Measurements from ENCODE around the gene TPK1. TPM values are rescaled to one million over a fixed set of nuclear protein-coding genes. Genes with fewer than 3 reads are reported as not detected.
"Not testable (repeated sequence)": the region's sequence is repeated elsewhere in the genome, so short reads cannot be mapped to it uniquely, and the experiment has no call there.

Gene TPK1
- total and polyA plus RNA-seq, 2 donors, result 6.7 to 7.4 TPM

DNA sequence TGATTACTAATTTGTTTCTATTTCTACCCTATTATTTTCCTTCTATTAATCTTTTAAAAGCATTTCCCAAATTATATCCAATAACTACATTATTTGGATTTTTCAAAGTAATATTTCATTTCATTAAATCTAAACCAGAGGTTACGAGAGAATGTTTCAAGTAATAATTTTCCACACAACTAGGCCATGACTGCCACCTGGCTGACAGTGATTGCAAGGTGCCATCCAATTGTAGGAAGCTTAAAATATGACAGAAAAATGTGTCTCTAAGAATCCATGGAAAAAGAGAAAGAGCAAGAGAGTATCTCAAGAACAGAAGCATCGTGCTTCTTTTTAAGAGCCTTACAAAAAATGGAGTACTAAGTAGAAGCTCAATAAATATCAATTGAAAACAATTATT is 48.7 kb downstream of the TPK1 start:
- no peaks in the 10 kb centered on the region for H3K9me3 ChIP-seq (ENCODE audit: control insufficient read depth in 2 of 2, insufficient read depth in 1 of 2, low read length in 1 of 2)
- DNase-seq (ENCODE audit: low read depth in 6 of 9, low spot score in 9 of 9), result no peak
- H3K27ac ChIP-seq (ENCODE audit: low read depth in 1 of 2, low read length in 1 of 2), result no peak overlapping the region
- H3K27me3 ChIP-seq (ENCODE audit: control insufficient read depth in 2 of 2, insufficient read depth in 1 of 2, low read length in 1 of 2), result no peaks in the 10 kb centered on the region
- WGBS, result 96% methylated on average over 2 of the region's 2 CpGs
- no peaks in the 10 kb centered on the region for H3K4me1 ChIP-seq (ENCODE audit: control insufficient read depth in 2 of 2, insufficient read depth in 2 of 2, low read length in 2 of 2)
- no peak overlapping the region for H3K4me3 ChIP-seq (ENCODE audit: low read length in 2 of 2)
- no peaks in the 10 kb centered on the region for H3K36me3 ChIP-seq (ENCODE audit: control insufficient read depth in 2 of 2, insufficient read depth in 2 of 2, low read length in 1 of 2)

DNA sequence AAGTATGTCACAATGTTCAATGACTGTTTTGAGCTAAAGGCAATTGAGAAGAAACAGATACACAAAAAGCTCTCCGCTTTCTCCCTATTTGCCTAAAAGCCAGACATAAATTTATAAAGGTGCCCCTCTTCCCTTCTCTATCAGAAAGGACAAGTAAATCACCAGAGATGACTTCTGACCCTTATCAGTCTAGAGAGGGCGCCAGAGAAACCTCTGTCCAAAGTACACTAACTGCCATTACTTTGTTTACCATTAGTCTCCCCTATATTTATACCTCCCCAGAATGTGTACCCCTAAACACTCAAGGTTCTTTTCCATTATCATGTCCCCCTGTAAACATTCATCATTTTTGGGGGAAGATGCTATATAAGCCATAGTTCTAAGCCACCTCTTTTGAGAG is 49.3 kb downstream of the TPK1 start:
- DNase-seq (ENCODE audit: low read depth in 6 of 9, low spot score in 9 of 9), result no peak
- no peaks in the 10 kb centered on the region for H3K9me3 ChIP-seq (ENCODE audit: control insufficient read depth in 2 of 2, insufficient read depth in 1 of 2, low read length in 1 of 2)
- 94% methylated on average over 2 of the region's 2 CpGs for WGBS
- no peak overlapping the region for H3K27ac ChIP-seq (ENCODE audit: low read depth in 1 of 2, low read length in 1 of 2)
- no peaks in the 10 kb centered on the region for H3K36me3 ChIP-seq (ENCODE audit: control insufficient read depth in 2 of 2, insufficient read depth in 2 of 2, low read length in 1 of 2)
- no peak overlapping the region for H3K4me3 ChIP-seq (ENCODE audit: low read length in 2 of 2)
- no peaks in the 10 kb centered on the region for H3K4me1 ChIP-seq (ENCODE audit: control insufficient read depth in 2 of 2, insufficient read depth in 2 of 2, low read length in 2 of 2)
- H3K27me3 ChIP-seq (ENCODE audit: control insufficient read depth in 2 of 2, insufficient read depth in 1 of 2, low read length in 1 of 2), result no peaks in the 10 kb centered on the region

DNA sequence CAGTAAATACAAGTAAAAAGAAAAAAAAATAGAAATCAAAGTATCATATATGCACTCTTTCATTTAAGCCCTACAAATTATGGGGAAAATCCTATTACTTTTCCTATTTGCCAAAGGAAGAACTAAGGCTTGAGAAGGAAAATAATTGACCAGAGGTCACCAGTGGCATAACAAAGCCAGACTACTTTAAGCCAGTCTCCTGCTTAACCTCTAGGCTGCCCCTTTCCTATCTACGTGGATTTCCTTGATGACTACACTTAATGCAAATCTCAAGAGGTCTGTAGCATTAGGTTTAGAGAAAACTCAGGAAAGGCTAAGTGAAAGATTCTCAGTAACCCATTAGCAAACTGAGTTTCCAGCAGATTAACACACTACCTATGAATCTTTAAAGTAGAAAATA is 49.8 kb downstream of the TPK1 start:
- no peak overlapping the region for H3K4me3 ChIP-seq (ENCODE audit: low read length in 2 of 2)
- DNase-seq (ENCODE audit: low read depth in 6 of 9, low spot score in 9 of 9), result no peak
- 91% methylated on average over 1 of the region's 1 CpG for WGBS

DNA sequence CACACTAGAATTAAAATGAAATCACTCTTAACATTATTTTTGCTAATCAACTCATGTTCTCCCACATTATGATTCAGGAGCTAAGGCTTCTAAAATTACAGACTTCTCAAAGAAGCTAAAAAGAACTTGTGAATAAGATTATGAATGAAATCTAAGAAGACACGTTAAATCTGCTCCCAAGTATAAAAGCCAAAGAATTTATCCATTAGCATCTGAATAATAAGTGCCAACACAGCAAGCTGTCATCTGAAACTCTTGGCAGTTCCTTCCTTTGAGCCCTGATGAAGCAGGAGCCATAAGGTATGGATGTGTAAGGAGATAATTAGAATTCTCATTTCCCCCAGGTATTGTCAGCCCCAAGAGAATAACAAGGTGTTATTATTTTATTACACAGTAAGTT is 50.3 kb downstream of the TPK1 start:
- Histone ChIP-seq H3K4me3 (ENCODE audit: low read length in 2 of 2) (no peak overlapping the region), H3K27me3 (ENCODE audit: control insufficient read depth in 2 of 2, insufficient read depth in 1 of 2, low read length in 1 of 2) (no peaks in the 10 kb centered on the region), H3K9me3 (ENCODE audit: control insufficient read depth in 2 of 2, insufficient read depth in 1 of 2, low read length in 1 of 2) (no peaks in the 10 kb centered on the region), H3K36me3 (ENCODE audit: control insufficient read depth in 2 of 2, insufficient read depth in 2 of 2, low read length in 1 of 2) (no peaks in the 10 kb centered on the region), H3K27ac (ENCODE audit: low read depth in 1 of 2, low read length in 1 of 2) (no peak overlapping the region), H3K4me1 (ENCODE audit: control insufficient read depth in 2 of 2, insufficient read depth in 2 of 2, low read length in 2 of 2) (no peaks in the 10 kb centered on the region)
- WGBS, result 94% methylated on average over 1 of the region's 1 CpG
- DNase-seq (ENCODE audit: low read depth in 6 of 9, low spot score in 9 of 9), result no peak

More for the DNA sequence above, 49.8 kb downstream of the TPK1 start:
- Histone ChIP-seq H3K9me3 (ENCODE audit: control insufficient read depth in 2 of 2, insufficient read depth in 1 of 2, low read length in 1 of 2) (no peaks in the 10 kb centered on the region), H3K27ac (ENCODE audit: low read depth in 1 of 2, low read length in 1 of 2) (no peak overlapping the region), H3K4me1 (ENCODE audit: control insufficient read depth in 2 of 2, insufficient read depth in 2 of 2, low read length in 2 of 2) (no peaks in the 10 kb centered on the region), H3K36me3 (ENCODE audit: control insufficient read depth in 2 of 2, insufficient read depth in 2 of 2, low read length in 1 of 2) (no peaks in the 10 kb centered on the region), H3K27me3 (ENCODE audit: control insufficient read depth in 2 of 2, insufficient read depth in 1 of 2, low read length in 1 of 2) (no peaks in the 10 kb centered on the region)

DNA sequence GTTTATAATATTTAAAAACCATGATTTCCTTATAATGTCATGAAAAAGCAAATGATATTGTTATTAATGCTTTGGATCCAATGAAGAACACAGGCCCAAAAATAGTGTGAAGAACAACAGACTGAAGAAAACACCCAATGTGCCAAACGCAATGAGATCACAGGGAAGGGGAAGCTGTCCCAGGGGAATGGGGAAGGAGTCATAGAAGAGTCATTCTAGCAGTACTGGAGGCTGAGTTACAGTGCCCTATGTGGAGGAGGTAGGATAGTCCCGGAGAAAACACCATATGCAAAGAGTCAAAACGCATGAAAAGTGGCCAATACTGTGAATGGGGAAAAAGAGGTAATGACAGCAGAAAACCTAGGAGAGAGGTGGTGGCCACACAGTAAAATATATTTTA is 50.9 kb downstream of the TPK1 start:
- Histone ChIP-seq H3K27ac (ENCODE audit: low read depth in 1 of 2, low read length in 1 of 2) (no peak overlapping the region), H3K4me1 (ENCODE audit: control insufficient read depth in 2 of 2, insufficient read depth in 2 of 2, low read length in 2 of 2) (no peaks in the 10 kb centered on the region), H3K9me3 (ENCODE audit: control insufficient read depth in 2 of 2, insufficient read depth in 1 of 2, low read length in 1 of 2) (no peaks in the 10 kb centered on the region), H3K4me3 (ENCODE audit: low read length in 2 of 2) (no peak overlapping the region), H3K36me3 (ENCODE audit: control insufficient read depth in 2 of 2, insufficient read depth in 2 of 2, low read length in 1 of 2) (no peaks in the 10 kb centered on the region), H3K27me3 (ENCODE audit: control insufficient read depth in 2 of 2, insufficient read depth in 1 of 2, low read length in 1 of 2) (no peaks in the 10 kb centered on the region)
- DNase-seq (ENCODE audit: low read depth in 6 of 9, low spot score in 9 of 9), result no peak
- 93% methylated on average over 3 of the region's 3 CpGs for WGBS

DNA sequence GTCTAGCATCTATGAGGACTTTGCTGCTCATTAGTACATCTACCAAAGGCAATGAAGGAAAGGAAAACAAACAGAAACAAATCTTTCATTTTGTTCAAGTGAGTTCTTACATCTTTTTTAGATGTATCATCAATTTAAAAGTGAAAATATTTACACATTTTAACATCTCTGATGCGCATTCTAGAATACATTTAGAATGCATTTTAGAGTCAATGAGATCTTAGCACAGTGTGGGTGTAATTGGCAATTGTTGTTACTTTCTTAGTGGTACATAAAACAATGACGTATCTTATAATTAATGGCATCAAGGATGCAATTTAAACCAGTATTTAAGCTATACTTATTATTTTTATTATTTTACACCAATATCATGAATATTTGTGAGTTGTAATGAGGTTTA is 51.4 kb downstream of the TPK1 start:
- WGBS, result 98% methylated on average over 2 of the region's 2 CpGs
- H3K27me3 ChIP-seq (ENCODE audit: control insufficient read depth in 2 of 2, insufficient read depth in 1 of 2, low read length in 1 of 2), result no peaks in the 10 kb centered on the region
- DNase-seq (ENCODE audit: low read depth in 6 of 9, low spot score in 9 of 9), result no peak
- no peak overlapping the region for H3K27ac ChIP-seq (ENCODE audit: low read depth in 1 of 2, low read length in 1 of 2)
- H3K36me3 ChIP-seq (ENCODE audit: control insufficient read depth in 2 of 2, insufficient read depth in 2 of 2, low read length in 1 of 2), result no peaks in the 10 kb centered on the region
- H3K4me3 ChIP-seq (ENCODE audit: low read length in 2 of 2), result no peak overlapping the region
- H3K9me3 ChIP-seq (ENCODE audit: control insufficient read depth in 2 of 2, insufficient read depth in 1 of 2, low read length in 1 of 2), result no peaks in the 10 kb centered on the region
- no peaks in the 10 kb centered on the region for H3K4me1 ChIP-seq (ENCODE audit: control insufficient read depth in 2 of 2, insufficient read depth in 2 of 2, low read length in 2 of 2)

DNA sequence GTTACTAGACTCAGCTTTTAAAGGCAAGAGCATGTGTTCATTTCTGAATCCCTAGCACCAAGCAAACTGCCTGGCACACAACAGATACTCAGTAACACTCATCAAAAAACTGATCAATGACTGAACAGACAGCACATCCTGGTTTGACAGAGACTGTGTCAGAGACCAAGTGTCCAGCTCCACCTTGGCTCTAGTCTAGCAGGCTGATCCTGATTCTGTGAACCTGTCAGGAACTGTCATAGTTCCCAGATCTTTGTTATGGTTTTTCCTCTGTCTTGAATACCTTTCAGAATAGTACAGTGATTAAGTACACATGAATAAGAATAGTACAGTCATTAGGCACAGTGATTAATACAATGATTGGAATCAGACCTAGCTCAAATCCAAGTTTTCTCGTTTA is 53.0 kb downstream of the TPK1 start:
- no peaks in the 10 kb centered on the region for H3K36me3 ChIP-seq (ENCODE audit: control insufficient read depth in 2 of 2, insufficient read depth in 2 of 2, low read length in 1 of 2)
- 0% methylated on average over 1 of the region's 1 CpG for WGBS
- H3K4me3 ChIP-seq (ENCODE audit: low read length in 2 of 2), result no peak overlapping the region
- H3K27ac ChIP-seq (ENCODE audit: low read depth in 1 of 2, low read length in 1 of 2), result no peak overlapping the region
- no peaks in the 10 kb centered on the region for H3K4me1 ChIP-seq (ENCODE audit: control insufficient read depth in 2 of 2, insufficient read depth in 2 of 2, low read length in 2 of 2)
- no peak for DNase-seq (ENCODE audit: low read depth in 6 of 9, low spot score in 9 of 9)
- H3K27me3 ChIP-seq (ENCODE audit: control insufficient read depth in 2 of 2, insufficient read depth in 1 of 2, low read length in 1 of 2), result no peaks in the 10 kb centered on the region
- no peaks in the 10 kb centered on the region for H3K9me3 ChIP-seq (ENCODE audit: control insufficient read depth in 2 of 2, insufficient read depth in 1 of 2, low read length in 1 of 2)

DNA sequence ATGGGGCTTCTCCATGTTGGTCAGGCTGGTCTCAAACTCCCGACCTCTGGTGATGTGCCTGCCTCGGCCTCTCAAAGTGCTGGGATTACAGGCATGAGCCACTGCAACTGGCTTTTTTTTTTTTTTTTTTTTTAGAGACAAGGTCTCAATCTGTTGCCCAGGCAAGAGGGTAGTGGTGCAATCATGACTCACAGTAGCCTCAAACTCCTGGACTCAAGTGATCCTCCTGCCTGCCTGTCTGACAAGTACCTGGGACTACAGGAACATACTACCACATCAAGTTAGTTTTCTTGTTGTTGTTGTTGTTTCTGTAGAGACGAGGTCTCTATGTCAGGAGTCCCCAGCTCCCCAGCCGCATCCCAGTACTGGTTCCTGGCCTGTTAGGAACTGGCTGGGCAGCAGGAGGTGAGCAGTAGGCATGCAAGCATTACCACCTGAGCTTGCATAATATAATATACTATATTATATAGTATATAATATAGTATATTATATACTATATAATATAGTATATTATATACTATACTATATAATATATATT is 55.7 kb downstream of the TPK1 start:
- no peak for DNase-seq (ENCODE audit: low read depth in 6 of 9, low spot score in 9 of 9)
- Histone ChIP-seq H3K27ac (ENCODE audit: low read depth in 1 of 2, low read length in 1 of 2) (no peak overlapping the region), H3K36me3 (ENCODE audit: control insufficient read depth in 2 of 2, insufficient read depth in 2 of 2, low read length in 1 of 2) (no peaks in the 10 kb centered on the region), H3K9me3 (ENCODE audit: control insufficient read depth in 2 of 2, insufficient read depth in 1 of 2, low read length in 1 of 2) (no peaks in the 10 kb centered on the region), H3K4me1 (ENCODE audit: control insufficient read depth in 2 of 2, insufficient read depth in 2 of 2, low read length in 2 of 2) (no peaks in the 10 kb centered on the region), H3K4me3 (ENCODE audit: low read length in 2 of 2) (no peak overlapping the region), H3K27me3 (ENCODE audit: control insufficient read depth in 2 of 2, insufficient read depth in 1 of 2, low read length in 1 of 2) (no peaks in the 10 kb centered on the region)
- WGBS, result 98% methylated on average over 4 of the region's 4 CpGs

DNA sequence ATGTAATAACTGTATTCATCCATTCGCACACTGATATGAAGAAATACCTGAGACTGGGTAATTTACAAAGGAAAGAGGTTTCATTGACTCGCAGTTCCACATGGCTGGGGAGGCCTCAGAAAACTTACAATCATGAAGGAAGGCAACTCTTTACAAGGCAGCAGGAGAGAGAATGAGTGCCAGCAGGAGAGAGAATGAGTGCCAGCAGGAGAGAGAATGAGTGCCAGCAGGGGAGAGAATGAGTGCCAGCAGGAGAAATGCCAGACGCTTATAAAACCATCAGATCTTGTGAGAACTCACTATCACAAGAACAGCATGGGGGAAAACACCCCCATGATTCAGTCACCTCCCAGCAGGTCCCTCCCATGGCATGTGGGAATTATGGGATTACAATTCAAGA is 58.0 kb downstream of the TPK1 start:
- not testable (repeated sequence) for H3K4me3 ChIP-seq (ENCODE audit: low read length in 2 of 2); H3K27me3 ChIP-seq (ENCODE audit: control insufficient read depth in 2 of 2, insufficient read depth in 1 of 2, low read length in 1 of 2)
- 96% methylated on average over 3 of the region's 3 CpGs for WGBS

More for the DNA sequence above, 58.0 kb downstream of the TPK1 start:
- H3K9me3 ChIP-seq (ENCODE audit: control insufficient read depth in 2 of 2, insufficient read depth in 1 of 2, low read length in 1 of 2); DNase-seq (ENCODE audit: low read depth in 6 of 9, low spot score in 9 of 9); H3K4me1 ChIP-seq (ENCODE audit: control insufficient read depth in 2 of 2, insufficient read depth in 2 of 2, low read length in 2 of 2); H3K27ac ChIP-seq (ENCODE audit: low read depth in 1 of 2, low read length in 1 of 2); H3K36me3 ChIP-seq (ENCODE audit: control insufficient read depth in 2 of 2, insufficient read depth in 2 of 2, low read length in 1 of 2): not testable (repeated sequence)

Measured in thymus (tissue), 11 donors.